Uterus (tissue), 2 donors: ENCODE data around the gene UGGT1.

Experiments used
- CTCF ChIP-seq, 4 experiments: fragments of 200-600 bp in 2 of 4; fragments of 450-650 bp in 2 of 4; sonication (generic) in 2 of 4; IDR thresholded peaks; one replicate each; pipeline ENCODE4 v1.5.1; 2016 to 2019; ENCODE audit warnings: antibody characterized with exemption in 4 of 4, mild to moderate bottlenecking in 2 of 4, moderate library complexity in 1 of 4
- POLR2A ChIP-seq, 2 donors: fragments of 450-650 bp; IDR thresholded peaks; one replicate each; pipeline ENCODE4 v1.6.1; 2016; ENCODE audit warnings: antibody characterized with exemption in 2 of 2, mild to moderate bottlenecking in 1 of 2, moderate library complexity in 1 of 2

DNA sequence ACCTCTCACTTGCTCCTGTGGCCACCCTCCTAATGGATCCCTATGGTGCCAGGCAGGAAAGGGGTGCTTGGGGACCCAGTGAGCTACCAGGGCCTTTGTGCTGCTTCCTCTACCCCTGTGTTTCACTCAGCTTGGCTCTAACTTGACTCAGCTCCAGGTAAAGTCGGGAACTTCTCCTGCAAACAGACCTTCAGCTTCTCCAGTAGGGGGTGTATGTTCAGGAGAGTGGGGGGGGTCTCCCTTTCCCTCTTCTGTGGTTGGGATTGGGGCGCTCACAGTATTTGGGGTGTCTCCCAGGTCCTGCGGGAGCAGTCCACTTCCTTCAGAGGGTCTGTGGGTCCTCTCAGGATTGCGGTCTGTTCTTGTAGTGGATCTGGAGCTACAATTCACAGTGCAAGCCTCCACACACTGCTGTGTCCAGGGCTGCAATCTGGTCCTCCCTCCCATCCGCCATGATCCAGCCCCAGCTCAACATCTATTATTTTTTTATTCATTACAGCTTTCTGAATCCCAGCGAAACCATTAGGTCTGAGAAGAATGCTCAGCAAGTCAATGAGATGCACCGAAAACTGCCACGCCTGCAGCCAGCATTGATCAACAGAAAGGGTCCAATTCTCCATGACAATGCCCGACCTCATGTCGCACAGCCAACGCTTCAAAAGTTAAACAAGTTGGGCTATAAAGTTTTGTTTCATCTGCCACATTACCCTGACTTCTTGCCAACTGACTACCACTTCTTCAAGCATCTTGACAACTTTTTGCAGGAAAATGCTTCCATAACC, 36.7 kb upstream of the UGGT1 start:
- no peak for TF ChIP-seq CTCF (IDR thresholded peaks at IDR 0.05)
- no peak for TF ChIP-seq POLR2A (IDR thresholded peaks at IDR 0.05)
